Astrocyte of the spinal cord (primary cell): Measurements from ENCODE around the gene KCNK7.

ENCODE experiments used
- DNase-seq: peaks from one replicate; pipeline ENCODE4 v3.0.0; 2011; ENCODE audit warnings: low read depth, low spot score
- H3K4me3 ChIP-seq: 2 replicates; pipeline ENCODE4 v1.5.1; 2011; ENCODE audit warnings: low read depth, mild to moderate bottlenecking, low read length, moderate library complexity
- in situ Hi-C: cut with HindIII; loops from 2 replicates; pipeline ENCODE4 v1.10.0; 2017; ENCODE audit warnings: low sequenced_read_pairs
- TF ChIP-seq, protein P1 (sequence below): IDR thresholded peaks from 2 replicates; pipeline ENCODE4 v1.5.1; 2012; ENCODE audit warnings: low read depth, mild to moderate bottlenecking, low read length, inconsistent platforms

Gene KCNK7

DNA sequence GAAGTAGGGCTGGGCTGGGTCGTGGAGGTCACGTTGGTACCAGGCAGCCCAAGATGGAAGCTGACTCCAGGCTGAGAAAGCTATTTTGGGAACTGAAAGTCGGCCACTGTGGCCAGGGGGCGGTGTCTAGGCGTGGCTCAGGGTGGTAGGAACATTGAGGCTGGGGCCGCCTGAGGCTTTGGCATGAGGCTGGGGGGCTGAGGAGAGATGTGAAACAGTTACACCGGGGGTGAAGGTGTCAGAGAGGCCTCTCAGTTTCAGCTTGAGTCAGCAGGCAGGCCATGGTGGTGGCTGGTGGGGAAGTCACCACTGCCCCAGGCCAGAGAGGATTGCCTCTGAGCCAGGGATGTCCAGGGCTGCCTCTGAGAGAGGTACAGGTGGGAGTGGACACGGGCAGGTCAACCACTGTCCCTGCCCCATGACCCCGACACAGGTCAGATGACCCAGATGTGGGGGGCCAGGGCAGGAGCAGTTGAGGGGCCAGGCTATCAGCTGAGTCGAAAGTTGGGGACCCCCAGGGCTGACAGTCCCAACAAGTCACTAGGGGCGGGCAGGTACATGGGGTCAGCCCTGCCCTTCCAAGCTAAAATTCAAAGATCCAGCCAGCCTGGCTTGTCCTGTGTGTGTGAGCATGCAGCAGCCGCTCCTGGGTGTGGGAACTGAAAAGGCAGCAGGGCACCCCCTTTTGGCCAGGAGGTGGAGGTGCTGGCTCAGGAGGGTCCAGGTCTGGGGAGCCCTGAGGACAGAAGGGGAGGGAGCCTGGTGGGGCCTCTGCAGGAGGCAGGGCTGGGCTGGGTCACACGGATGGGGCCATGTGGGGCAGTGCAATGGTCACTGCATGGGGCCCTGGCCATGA lies 7.2 kb downstream of the KCNK7 start:
- DNase-seq = peak; percentile 51
- H3K4me3 ChIP-seq = no peak overlapping the region
- in situ Hi-C loops = no loop called here
- TF ChIP-seq, protein P1, sequence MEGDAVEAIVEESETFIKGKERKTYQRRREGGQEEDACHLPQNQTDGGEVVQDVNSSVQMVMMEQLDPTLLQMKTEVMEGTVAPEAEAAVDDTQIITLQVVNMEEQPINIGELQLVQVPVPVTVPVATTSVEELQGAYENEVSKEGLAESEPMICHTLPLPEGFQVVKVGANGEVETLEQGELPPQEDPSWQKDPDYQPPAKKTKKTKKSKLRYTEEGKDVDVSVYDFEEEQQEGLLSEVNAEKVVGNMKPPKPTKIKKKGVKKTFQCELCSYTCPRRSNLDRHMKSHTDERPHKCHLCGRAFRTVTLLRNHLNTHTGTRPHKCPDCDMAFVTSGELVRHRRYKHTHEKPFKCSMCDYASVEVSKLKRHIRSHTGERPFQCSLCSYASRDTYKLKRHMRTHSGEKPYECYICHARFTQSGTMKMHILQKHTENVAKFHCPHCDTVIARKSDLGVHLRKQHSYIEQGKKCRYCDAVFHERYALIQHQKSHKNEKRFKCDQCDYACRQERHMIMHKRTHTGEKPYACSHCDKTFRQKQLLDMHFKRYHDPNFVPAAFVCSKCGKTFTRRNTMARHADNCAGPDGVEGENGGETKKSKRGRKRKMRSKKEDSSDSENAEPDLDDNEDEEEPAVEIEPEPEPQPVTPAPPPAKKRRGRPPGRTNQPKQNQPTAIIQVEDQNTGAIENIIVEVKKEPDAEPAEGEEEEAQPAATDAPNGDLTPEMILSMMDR = peak; percentile 64

DNA sequence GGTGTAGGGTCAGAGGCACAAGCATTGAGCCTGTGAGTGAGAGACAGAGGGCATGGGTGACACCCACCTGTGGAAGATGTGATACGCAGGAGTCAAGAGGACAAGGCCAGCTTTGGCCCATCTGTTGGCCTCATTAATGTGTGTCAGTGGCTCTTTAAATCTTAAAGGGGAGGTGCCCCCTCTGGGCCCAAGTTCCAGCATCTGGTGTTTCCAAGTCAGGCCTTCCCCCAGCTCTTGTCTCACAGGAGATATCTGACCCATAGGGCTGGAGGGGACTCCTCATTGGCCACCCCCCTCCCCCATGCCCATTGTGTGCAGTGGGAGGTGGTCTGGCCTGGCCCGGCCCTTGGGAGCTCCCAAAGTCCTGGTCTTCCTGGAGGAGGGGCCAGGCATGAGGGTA lies 8.9 kb downstream of the KCNK7 start:
- no peak overlapping the region for H3K4me3 ChIP-seq
- TF ChIP-seq, protein P1 = no peak
- in situ Hi-C loops = no loop called here
- no peak for DNase-seq

DNA sequence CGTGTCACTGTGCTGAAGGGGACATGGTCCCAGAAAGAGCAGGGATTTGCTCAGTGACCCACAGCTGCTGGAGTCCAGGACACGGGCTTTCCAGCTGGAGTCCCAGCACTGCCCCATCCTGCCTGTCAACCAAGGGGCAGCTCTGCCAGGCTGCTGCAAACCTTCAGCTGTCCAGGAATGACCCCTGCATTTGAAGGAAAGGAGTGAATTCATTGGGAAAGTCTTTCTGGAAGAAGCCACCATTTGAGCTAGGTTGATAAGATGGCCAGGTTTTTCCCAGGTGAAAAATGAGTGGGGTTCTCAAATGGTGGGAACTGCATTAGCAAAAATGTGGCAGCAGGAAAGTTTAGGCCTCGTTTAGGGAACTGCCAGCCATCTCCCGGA lies 9.4 kb downstream of the KCNK7 start:
- H3K4me3 ChIP-seq = no peak overlapping the region
- no peak for DNase-seq
- in situ Hi-C loops = no loop called here
- TF ChIP-seq, protein P1 = no peak

DNA sequence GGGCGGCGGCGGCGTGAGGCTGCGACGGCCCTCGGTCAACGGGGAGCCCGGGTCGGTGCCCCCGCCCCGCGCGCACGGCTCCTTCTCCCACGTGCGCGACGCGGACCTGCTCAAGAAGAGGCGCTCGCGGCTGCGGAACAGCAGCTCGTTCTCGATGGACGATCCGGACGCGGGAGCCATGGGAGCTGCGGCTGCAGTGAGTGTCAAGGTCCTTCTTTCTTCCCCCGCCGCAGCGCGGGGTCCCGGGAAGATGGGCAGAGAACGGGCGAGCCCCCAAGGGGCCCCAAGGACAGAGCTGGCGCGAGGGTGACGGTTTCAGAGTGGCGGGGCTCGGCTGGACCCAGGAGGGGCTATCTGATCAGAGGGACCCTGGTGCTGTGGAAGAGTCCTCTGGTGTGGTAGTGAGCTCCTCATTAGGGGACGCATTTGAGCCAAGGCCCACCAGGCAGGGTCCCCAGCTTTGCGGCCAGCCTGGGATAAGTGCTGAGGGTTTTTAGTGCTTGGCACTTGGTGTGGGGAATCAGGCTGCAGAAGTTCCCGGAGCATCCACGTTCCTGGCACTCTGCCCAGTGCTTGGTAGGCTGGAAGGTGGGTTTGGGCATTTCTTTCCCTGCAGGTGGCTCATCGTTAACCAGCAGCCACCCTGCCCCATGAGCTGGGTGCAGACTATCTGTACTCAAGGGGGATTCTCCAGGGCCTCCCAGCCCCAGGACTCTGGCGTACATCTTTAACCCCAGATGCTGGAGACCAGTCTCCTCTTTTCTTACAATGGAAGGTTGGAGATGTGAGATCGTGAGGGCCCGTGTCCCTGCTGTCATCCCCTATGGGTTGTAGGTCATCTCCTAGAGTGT lies 10.0 kb downstream of the KCNK7 start:
- in situ Hi-C loops = no loop called here
- no peak overlapping the region for H3K4me3 ChIP-seq
- TF ChIP-seq, protein P1 = no peak
- DNase-seq = no peak

DNA sequence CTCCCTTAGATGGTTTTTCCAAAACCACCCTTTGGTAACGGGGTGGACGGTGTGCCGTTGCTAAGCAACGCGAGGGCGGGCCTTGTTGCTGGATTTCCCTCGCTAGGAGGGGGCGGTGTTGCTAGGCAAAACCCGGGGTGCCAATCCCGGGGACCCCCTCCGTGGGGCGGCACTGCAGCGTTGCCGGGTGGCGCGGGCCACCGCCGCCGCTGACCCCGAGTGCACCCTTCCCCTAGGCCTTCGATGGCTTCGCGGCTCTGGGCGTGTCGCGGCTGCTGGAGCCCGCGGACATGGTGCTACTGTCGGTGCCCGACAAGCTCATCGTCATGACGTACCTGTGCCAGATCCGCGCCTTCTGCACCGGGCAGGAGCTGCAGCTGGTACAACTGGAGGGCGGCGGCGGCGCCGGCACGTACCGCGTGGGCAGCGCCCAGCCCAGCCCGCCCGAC lies 10.9 kb downstream of the KCNK7 start:
- in situ Hi-C loops = no loop called here
- no peak overlapping the region for H3K4me3 ChIP-seq
- TF ChIP-seq, protein P1 = no peak
- no peak for DNase-seq

GRCh38 chr11:65584106-65584505 lies 11.5 kb downstream of the KCNK7 start:
- in situ Hi-C loops = no loop called here
- DNase-seq = no peak
- no peak overlapping the region for H3K4me3 ChIP-seq
- TF ChIP-seq, protein P1 = no peak
